Measurements from ENCODE around the gene MAPK8. TPM values are rescaled to one million over a fixed set of nuclear protein-coding genes. Genes with fewer than 3 reads are reported as not detected.

MAPK8 gene
- total and polyA plus RNA-seq, 8 donors = 1.2 to 85.0 (median 22.3) TPM

DNA sequence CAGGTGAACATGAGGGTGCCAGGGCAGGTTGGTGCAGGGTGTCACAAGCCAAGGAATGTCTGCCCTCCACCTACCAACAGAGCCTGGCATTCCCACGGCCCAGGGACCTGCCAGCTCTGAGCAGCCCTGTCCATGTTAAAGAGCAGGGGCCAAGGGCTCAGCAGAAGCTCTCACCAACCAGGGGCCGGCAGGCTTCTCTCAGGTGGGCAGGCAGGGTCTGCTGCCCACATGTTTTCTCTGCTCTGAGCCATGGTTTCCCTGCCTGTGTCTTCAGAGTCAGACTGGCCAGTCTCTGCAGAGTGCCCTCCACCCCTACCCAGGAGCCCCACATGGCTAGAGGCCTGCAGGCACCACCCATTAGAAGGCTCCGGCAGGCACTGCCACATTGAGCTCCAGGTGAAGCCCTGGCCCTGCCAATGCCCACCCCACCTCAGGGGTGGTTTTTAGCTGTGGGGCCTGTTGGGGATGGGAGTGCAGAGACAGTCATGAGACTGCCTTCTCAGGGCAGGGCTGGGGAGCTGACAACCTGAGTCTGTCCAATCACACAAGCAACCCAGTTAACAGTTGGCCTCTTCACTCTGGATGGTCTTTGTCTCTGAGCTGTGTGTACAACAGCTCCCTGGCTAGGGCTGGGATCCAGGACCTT, 162.5 kb downstream of the MAPK8 start:
- TF ChIP-seq, protein P1, sequence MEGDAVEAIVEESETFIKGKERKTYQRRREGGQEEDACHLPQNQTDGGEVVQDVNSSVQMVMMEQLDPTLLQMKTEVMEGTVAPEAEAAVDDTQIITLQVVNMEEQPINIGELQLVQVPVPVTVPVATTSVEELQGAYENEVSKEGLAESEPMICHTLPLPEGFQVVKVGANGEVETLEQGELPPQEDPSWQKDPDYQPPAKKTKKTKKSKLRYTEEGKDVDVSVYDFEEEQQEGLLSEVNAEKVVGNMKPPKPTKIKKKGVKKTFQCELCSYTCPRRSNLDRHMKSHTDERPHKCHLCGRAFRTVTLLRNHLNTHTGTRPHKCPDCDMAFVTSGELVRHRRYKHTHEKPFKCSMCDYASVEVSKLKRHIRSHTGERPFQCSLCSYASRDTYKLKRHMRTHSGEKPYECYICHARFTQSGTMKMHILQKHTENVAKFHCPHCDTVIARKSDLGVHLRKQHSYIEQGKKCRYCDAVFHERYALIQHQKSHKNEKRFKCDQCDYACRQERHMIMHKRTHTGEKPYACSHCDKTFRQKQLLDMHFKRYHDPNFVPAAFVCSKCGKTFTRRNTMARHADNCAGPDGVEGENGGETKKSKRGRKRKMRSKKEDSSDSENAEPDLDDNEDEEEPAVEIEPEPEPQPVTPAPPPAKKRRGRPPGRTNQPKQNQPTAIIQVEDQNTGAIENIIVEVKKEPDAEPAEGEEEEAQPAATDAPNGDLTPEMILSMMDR (IDR thresholded peaks at IDR 0.05) = no peak
- TF ChIP-seq POLR2AphosphoS5 (IDR thresholded peaks at IDR 0.05) = no peak
- no peak for TF ChIP-seq POLR2A (IDR thresholded peaks at IDR 0.05)
- TF ChIP-seq EP300 (IDR thresholded peaks at IDR 0.05) = no peak
- peak in 1 of 2 donors; percentile 22 for DNase-seq
- Histone ChIP-seq H3K4me3 (no peak overlapping the region), H3K9me3 (no peaks in the 10 kb centered on the region), H3K27ac (no peak overlapping the region), H3K4me1 (peaks cover 0 to 15% (median 6%) of the 10 kb centered on the region in 4 donors), H3K27me3 (peaks cover 0 to 28% (median 11%) of the 10 kb centered on the region in 3 donors), H3K36me3 (no peaks in the 10 kb centered on the region)
- intact Hi-C loops (cut with DNase I; ENCODE audit: low total_unique reads) = no loop called here
- 78 to 100% (median 87%) methylated on average over 2 to 3 of the region's 3 CpGs for WGBS, 5 donors

DNA sequence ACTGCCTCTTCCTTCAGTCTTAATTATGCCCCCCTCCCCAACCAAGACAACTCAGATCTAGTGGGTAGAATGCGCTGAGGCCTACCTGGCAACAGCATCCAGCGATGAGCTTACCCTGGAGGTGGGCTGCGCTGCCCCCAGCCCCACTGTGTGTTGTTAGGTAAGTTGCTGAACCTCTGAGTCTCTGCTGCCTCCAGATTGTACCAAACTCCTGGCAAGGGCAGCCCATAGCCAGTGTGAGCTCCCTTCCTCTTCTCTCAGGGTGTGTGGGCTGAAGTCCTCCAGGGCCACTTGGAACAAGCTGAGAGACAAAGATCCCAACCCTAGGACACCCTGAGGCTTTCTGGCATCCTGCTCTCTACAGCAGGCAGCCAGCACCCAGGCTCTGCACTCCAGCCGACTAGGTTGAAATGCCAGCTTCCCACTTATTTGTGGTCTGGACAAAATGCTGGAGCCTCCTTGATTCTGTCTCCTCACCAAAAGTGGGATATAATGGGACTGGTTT, 163.1 kb downstream of the MAPK8 start:
- H3K27ac ChIP-seq = no peak overlapping the region
- 80 to 93% (median 91%) methylated on average over 1 to 4 of the region's 4 CpGs for WGBS, 5 donors
- intact Hi-C loops (cut with DNase I; ENCODE audit: low total_unique reads) = no loop called here
- no peak overlapping the region for H3K4me3 ChIP-seq
- H3K36me3 ChIP-seq = no peaks in the 10 kb centered on the region
- H3K9me3 ChIP-seq = no peaks in the 10 kb centered on the region
- H3K27me3 ChIP-seq = peaks cover 0 to 28% (median 11%) of the 10 kb centered on the region in 3 donors
- peaks cover 0 to 15% (median 6%) of the 10 kb centered on the region in 4 donors for H3K4me1 ChIP-seq
- DNase-seq = peak in 1 of 2 donors; percentile 2
- TF ChIP-seq EP300 (IDR thresholded peaks at IDR 0.05) (no peak), POLR2AphosphoS5 (IDR thresholded peaks at IDR 0.05) (no peak), POLR2A (IDR thresholded peaks at IDR 0.05) (no peak)
- TF ChIP-seq, protein P1 (IDR thresholded peaks at IDR 0.05) = no peak

DNA sequence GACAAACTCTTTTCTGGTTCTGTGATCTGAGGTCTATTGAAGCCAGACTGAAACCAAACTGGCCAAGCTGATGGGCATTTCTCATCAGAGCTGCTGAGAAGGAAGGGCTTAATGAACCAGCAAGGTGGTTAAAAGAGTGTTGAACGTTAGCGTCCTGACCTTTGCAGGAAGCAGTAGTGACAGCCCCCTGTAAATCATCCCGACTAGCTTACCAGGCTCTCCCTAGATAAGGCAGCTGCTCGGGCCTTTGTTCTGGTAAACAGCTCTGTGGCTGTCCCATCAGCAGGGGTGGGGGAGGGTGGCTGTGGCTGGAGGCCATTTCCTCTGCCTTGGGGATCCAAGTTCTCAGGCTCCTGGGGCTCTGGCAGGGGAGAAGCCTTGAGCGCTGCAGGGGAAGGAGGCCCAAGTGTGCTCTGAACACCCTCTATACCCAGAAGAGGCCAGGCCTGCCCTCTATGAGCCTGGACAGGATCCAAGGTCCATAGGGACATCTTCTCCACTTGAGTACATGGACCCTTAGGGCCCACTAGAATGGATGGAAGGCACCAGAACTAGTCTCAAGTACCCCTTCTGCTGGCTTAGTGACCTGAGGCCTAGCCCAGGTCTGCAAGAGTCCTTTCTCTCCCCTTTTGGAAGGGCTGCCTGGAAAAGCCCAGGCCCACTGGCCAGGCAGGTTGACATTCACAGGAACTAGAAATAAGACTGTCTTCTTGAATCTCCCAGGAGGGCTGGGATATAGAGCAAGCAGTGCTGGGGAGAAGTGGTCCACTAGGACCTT, 163.8 kb downstream of the MAPK8 start:
- 50 to 67% (median 55%) methylated on average over 5 of the region's 5 CpGs for WGBS, 5 donors
- intact Hi-C loops (cut with DNase I; ENCODE audit: low total_unique reads) = no loop called here
- peak; percentile 18 to 49 for DNase-seq

More for the DNA sequence above, 163.8 kb downstream of the MAPK8 start:
- no peaks in the 10 kb centered on the region for H3K36me3 ChIP-seq
- H3K4me1 ChIP-seq = peaks cover 0 to 10% (median 6%) of the 10 kb centered on the region in 4 donors
- no peak overlapping the region for H3K4me3 ChIP-seq
- no peak for TF ChIP-seq POLR2A (IDR thresholded peaks at IDR 0.05)
- TF ChIP-seq, protein P1 (IDR thresholded peaks at IDR 0.05) = no peak
- no peak for TF ChIP-seq EP300 (IDR thresholded peaks at IDR 0.05)
- TF ChIP-seq POLR2AphosphoS5 (IDR thresholded peaks at IDR 0.05) = no peak
- no peak overlapping the region for H3K27ac ChIP-seq
- no peaks in the 10 kb centered on the region for H3K9me3 ChIP-seq
- H3K27me3 ChIP-seq = peaks cover 0 to 28% (median 11%) of the 10 kb centered on the region in 3 donors
